Endodermal cell (in vitro differentiated cells): ENCODE data around the gene KLF7. TPM values are rescaled to one million over a fixed set of nuclear protein-coding genes. Genes with fewer than 3 reads are reported as not detected.
A peak's percentile ranks its signal among the peaks of the same experiment; 100 is the strongest.

Experiments used
- DNase-seq: peaks from one replicate; pipeline ENCODE4 v3.0.0-alpha.2; 2017
- H3K27ac ChIP-seq: 2 replicates; pipeline ENCODE4 v1.5.1; 2013; ENCODE audit warnings: mild to moderate bottlenecking, low read depth, low read length, moderate library complexity
- H3K27me3 ChIP-seq: 2 replicates; pipeline ENCODE4 v1.6.1; 2013; ENCODE audit warnings: mild to moderate bottlenecking, low read length, moderate library complexity; ENCODE audit not compliant: insufficient read depth, control insufficient read depth, poor library complexity, severe bottlenecking
- H3K36me3 ChIP-seq: 2 replicates; pipeline ENCODE4 v1.7.0; 2013; ENCODE audit warnings: mild to moderate bottlenecking, low read length, moderate library complexity; ENCODE audit not compliant: control insufficient read depth, insufficient read depth
- H3K4me1 ChIP-seq: one replicate; pipeline ENCODE4 v1.7.0; 2013; ENCODE audit warnings: low read length; ENCODE audit not compliant: control insufficient read depth, insufficient read depth
- H3K4me3 ChIP-seq: 2 replicates; pipeline ENCODE4 v1.5.1; 2013; ENCODE audit warnings: mild to moderate bottlenecking, low read length, moderate library complexity
- H3K9ac ChIP-seq: 2 replicates; pipeline ENCODE4 v1.6.1; 2013; ENCODE audit warnings: mild to moderate bottlenecking, low read length, moderate library complexity; ENCODE audit not compliant: poor library complexity, severe bottlenecking; ENCODE audit errors: extremely low read depth
- H3K9me3 ChIP-seq: 2 replicates; pipeline ENCODE4 v1.6.1; 2013; ENCODE audit warnings: mild to moderate bottlenecking, low read length, moderate library complexity; ENCODE audit not compliant: control insufficient read depth
- H3K27ac Mint-ChIP-seq: 2 replicates; pipeline ENCODE4 v1.8.0; 2020; ENCODE audit warnings: mixed read lengths
- H3K27me3 Mint-ChIP-seq: 2 replicates; pipeline ENCODE4 v1.8.0; 2021; ENCODE audit warnings: mild to moderate bottlenecking, mixed read lengths; ENCODE audit not compliant: insufficient read depth
- H3K36me3 Mint-ChIP-seq: 2 replicates; pipeline ENCODE4 v1.8.0; 2020; ENCODE audit warnings: low read depth, mixed read lengths
- H3K4me1 Mint-ChIP-seq: 2 replicates; pipeline ENCODE4 v1.8.0; 2020; ENCODE audit warnings: mixed read lengths
- H3K4me3 Mint-ChIP-seq: 2 replicates; pipeline ENCODE4 v1.8.0; 2020; ENCODE audit warnings: mild to moderate bottlenecking, moderate library complexity, mixed read lengths
- H3K9me3 Mint-ChIP-seq: 2 replicates; pipeline ENCODE4 v1.8.0; 2020; ENCODE audit warnings: mild to moderate bottlenecking, mixed read lengths
- WGBS, 2 experiments: methylation state at CpG; one replicate each; pipeline versions ENCODE4 v1.1.5 to v1.1.7; 2013; ENCODE audit warnings: missing lambda C conversion rate in 2 of 2, mixed read lengths in 1 of 2; ENCODE audit not compliant: insufficient coverage in 1 of 2, insufficient read length in 1 of 2; 5-methylcytosine and 5-hydroxymethylcytosine counted together
- long read RNA-seq, 4 experiments: library from polyadenylated mRNA in 2 of 4; library from RNA in 1 of 4; library from capped mRNA in 1 of 4; stranded (forward) in 3 of 4; unstranded in 1 of 4; transcript quantifications; one replicate each; pipeline ENCODE4 v2.0.0, GENCODE V29; 2020 to 2021; ENCODE audit warnings: inconsistent platforms in 1 of 4
- polyA plus RNA-seq, 2 experiments: library from polyadenylated mRNA; stranded (reverse); fragments of 50-300 nt; gene quantifications; one replicate each; pipeline ENCODE4 v1.2.3, GENCODE V29; 2013
- total RNA-seq, 2 donors: library from RNA; stranded (reverse); fragmentation: NEBNext Ultra II Directional in 1 of 2; extraction: Animal tissue kit (Norgen Biotek cat#: 25700) in 1 of 2; gene quantifications; 2 replicates in 1 of 2; 3 replicates in 1 of 2; pipeline ENCODE4 v1.2.1, GENCODE V29; 2021
- TF ChIP-seq, protein P1 (sequence below): fragments of 200-600 bp; sonication (generic); conservative IDR thresholded peaks from 2 replicates; pipeline ENCODE4 v1.5.0; 2021; ENCODE audit warnings: antibody characterized with exemption, mild to moderate bottlenecking

The KLF7 gene
- 10 to 100 TPM; 27.4 to 27.8 TPM for total RNA-seq
- polyA plus RNA-seq (2013, experiment 1 of 2), result 23.3 TPM
- 22.4 TPM for polyA plus RNA-seq (2013, experiment 2 of 2)
- long read RNA-seq, experiment 1, full-length matches to known transcripts, result 1 of 9 reads
- long read RNA-seq, experiment 1, partial matches to known transcripts, result 0 of 9 reads
- long read RNA-seq, experiment 1, other reads (novel, unspliced or antisense), result 8 of 9 reads
- long read RNA-seq, experiment 2, full-length matches to known transcripts, result 8 of 17 reads
- long read RNA-seq, experiment 2, partial matches to known transcripts, result 1 of 17 reads
- long read RNA-seq, experiment 2, other reads (novel, unspliced or antisense), result 8 of 17 reads
- long read RNA-seq, experiment 3, full-length matches to known transcripts, result 13 of 52 reads
- long read RNA-seq, experiment 3, partial matches to known transcripts, result 23 of 52 reads
- long read RNA-seq, experiment 3, other reads (novel, unspliced or antisense), result 16 of 52 reads
- long read RNA-seq, experiment 4, full-length matches to known transcripts, result 4 of 7 reads
- long read RNA-seq, experiment 4, partial matches to known transcripts, result 0 of 7 reads
- long read RNA-seq, experiment 4, other reads (novel, unspliced or antisense), result 3 of 7 reads

DNA sequence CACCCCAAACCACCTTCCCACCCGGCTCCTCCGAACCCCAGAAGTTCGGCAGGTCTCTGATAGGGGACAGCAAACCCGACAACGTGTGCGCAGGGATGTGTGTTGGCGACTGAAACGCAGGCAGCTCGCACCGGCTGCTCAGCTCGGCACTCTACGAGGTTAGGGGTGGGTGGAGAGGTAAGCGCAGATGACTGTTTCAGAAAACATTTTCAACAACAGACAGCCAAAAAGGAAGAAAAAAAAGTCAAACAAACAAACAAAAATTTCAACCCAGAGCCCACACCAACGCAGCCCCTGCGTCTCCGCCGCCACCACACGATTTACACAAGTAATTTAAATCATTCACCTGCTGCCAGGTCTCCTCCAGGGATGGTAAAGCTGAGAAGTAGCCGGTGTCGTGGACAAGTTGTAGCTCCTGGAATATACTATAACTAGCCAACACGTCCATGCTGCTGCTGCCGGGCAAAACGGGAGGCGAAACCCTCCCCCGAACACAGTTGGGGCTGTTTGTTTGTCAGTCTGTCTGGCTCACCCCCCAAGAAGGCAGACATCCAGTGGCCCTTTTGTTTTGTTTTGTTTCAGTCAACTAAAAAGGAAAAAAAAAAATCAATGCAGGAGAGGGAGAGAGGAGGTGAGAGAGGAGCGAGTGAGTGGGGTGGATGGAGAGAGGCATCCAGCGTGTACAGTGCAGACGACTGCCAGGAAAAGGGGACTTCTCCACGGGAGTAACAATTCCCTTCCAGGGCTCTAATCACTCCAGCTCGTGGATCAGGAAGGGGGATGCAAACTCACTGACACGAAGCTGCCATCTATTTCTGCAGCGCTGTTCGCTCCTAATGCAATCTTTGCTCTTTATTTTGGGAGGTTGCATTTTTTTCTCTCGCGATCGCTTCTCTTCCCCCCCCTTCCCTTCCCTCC lies at the start of gene KLF7:
TSS of gene KLF7 (minus strand) at position 828 of the 918 bp plus-strand sequence. CDS start at position 448, 380 bp downstream.
- Histone ChIP-seq H3K27me3 (no peaks in the 10 kb centered on the region), H3K9me3 (peaks cover 3% of the 10 kb centered on the region), H3K27ac (peak within 1 kb of the TSS; percentile 100), H3K4me1 (peaks cover 7% of the 10 kb centered on the region), H3K36me3 (peaks cover 9% of the 10 kb centered on the region), H3K4me3 (peak within 1 kb of the TSS; percentile 96), H3K9ac (peak within 1 kb of the TSS; percentile 96)
- Mint-ChIP-seq H3K4me3 (peak within 1 kb of the TSS; percentile 97), H3K9me3 (no peaks in the 10 kb centered on the region), H3K36me3 (no peaks in the 10 kb centered on the region), H3K4me1 (peaks cover 50% of the 10 kb centered on the region), H3K27ac (peak within 1 kb of the TSS; percentile 100), H3K27me3 (no peaks in the 10 kb centered on the region)
- DNase-seq, result peak; percentile 70
- 0% methylated on average over 3 to 34 of the region's 36 CpGs for WGBS, 2 experiments
- TF ChIP-seq, protein P1, sequence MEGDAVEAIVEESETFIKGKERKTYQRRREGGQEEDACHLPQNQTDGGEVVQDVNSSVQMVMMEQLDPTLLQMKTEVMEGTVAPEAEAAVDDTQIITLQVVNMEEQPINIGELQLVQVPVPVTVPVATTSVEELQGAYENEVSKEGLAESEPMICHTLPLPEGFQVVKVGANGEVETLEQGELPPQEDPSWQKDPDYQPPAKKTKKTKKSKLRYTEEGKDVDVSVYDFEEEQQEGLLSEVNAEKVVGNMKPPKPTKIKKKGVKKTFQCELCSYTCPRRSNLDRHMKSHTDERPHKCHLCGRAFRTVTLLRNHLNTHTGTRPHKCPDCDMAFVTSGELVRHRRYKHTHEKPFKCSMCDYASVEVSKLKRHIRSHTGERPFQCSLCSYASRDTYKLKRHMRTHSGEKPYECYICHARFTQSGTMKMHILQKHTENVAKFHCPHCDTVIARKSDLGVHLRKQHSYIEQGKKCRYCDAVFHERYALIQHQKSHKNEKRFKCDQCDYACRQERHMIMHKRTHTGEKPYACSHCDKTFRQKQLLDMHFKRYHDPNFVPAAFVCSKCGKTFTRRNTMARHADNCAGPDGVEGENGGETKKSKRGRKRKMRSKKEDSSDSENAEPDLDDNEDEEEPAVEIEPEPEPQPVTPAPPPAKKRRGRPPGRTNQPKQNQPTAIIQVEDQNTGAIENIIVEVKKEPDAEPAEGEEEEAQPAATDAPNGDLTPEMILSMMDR, result no peak

DNA sequence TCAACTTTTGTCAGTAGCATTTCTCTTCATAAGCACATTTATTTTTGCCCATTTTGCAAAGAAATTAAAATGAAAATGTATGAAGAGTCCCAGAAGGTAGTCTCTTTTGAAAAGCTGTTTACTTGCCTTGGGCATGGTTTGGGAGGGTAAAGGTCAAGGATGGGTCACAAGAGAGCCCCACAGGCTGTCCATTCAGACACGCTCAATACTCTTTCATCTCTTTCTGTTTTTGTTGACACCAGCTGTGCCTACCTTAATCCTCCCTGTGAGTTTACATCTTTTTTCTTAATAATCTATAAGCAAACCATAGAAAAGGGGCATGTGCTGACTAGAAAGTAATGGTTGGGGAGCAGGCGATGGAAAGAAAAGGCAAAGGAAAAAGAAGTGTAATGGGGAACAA lies 49.6 kb upstream of the KLF7 start:
- TF ChIP-seq, protein P1, result no peak
- Histone ChIP-seq H3K27ac (peak overlapping the region; percentile 51), H3K27me3 (no peaks in the 10 kb centered on the region), H3K9ac (no peak overlapping the region), H3K4me1 (peaks cover 2% of the 10 kb centered on the region), H3K4me3 (no peak overlapping the region), H3K9me3 (no peaks in the 10 kb centered on the region), H3K36me3 (no peaks in the 10 kb centered on the region)
- no peak overlapping the region for H3K27ac Mint-ChIP-seq
- no peak overlapping the region for H3K4me3 Mint-ChIP-seq
- no peak for DNase-seq
- H3K36me3 Mint-ChIP-seq, result no peaks in the 10 kb centered on the region
- H3K4me1 Mint-ChIP-seq, result peaks cover 23% of the 10 kb centered on the region
- 51% methylated on average over 2 of the region's 2 CpGs; no CpG with 5 or more reads in 1 of the 2 experiments for WGBS, 2 experiments
- no peaks in the 10 kb centered on the region for H3K9me3 Mint-ChIP-seq
- peaks cover 4% of the 10 kb centered on the region for H3K27me3 Mint-ChIP-seq

DNA sequence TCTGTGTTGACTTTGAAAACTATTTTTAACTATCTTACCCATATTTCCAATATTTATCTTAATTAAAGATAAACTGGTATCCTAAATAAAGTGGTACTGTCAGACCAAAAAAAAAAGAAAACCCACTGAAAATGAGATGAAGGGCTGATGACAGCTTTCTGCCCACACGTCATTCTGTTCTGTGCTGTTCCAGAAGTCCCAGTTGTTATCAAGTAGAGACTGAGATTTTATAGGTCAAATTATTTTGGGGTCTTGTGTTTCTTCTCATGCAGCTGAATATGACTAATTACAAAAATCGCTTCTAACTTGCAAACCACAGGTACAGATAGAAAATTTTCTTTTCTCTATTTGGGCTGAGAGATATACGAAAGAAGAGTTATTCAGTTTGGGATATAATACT lies 48.7 kb upstream of the KLF7 start:
- Mint-ChIP-seq H3K9me3 (peaks cover 5% of the 10 kb centered on the region), H3K36me3 (no peaks in the 10 kb centered on the region), H3K27me3 (peaks cover 4% of the 10 kb centered on the region), H3K4me1 (peaks cover 17% of the 10 kb centered on the region), H3K27ac (no peak overlapping the region), H3K4me3 (no peak overlapping the region)
- WGBS, 2 experiments, result 80 to 95% methylated on average over 1 of the region's 3 CpGs
- Histone ChIP-seq H3K9ac (no peak overlapping the region), H3K9me3 (no peaks in the 10 kb centered on the region), H3K27ac (no peak overlapping the region), H3K27me3 (no peaks in the 10 kb centered on the region), H3K4me3 (no peak overlapping the region), H3K36me3 (no peaks in the 10 kb centered on the region), H3K4me1 (no peaks in the 10 kb centered on the region)
- no peak for DNase-seq
- TF ChIP-seq, protein P1, result no peak
